ACHN (cell line): ENCODE results near the gene CASQ1.

Experiments
- DNase-seq: peaks from one replicate; pipeline ENCODE4 v3.0.0-alpha.2; 2015
- in situ Hi-C: cut with HindIII; loops from 2 replicates; pipeline ENCODE4 v1.10.0; 2017; ENCODE audit warnings: low sequenced_read_pairs, low pct_ligation_motif_present, low pct_unique_long_range_greater_than_20kb

CASQ1 gene

DNA sequence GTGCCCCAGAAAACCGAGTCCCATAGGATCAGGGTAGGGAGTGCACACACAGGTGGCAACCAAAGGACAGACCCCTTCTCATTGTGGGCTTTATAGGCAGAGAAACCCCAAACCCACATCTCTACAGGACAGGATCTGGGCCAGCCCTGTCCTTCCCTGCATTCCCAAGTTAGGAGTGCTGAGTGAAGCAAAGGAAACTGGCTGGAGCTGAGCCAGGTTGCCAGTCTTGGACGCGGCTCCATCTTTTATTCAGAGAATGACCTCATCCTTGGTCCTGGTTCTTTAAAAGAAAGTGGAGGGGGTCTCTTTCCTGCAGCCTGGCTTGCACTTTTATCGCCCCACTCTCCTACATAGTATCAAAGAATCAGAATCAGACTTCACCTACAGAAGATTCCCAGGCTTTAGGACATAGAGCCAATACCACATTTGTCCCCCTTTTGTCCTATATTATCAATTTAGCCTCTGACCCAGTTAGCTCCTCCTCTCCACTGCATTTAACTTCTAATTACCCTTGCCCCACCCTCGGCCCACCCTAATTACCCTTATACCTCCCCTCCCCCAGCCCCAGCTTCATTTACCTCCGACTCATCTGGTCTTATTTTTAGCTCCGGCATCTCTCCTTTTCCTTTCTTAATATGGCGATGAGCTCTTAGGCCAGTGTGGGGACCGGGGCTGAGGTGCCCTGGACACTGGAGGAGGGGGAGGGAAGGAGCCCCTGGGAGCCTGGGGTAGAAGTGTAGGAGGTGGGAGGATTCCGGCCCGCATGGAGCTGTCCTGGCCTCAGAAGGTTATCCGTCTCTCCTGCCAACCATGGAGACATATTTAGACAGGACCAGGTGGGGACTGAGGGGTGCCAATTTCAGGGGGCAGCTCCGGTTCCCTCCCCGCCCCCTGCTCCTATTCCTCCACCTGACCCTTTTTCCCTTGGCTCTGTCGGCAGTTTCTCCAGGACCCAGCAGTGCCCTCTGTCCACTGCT, at the start of gene CASQ1:
CASQ1 (plus strand) TSS at position 927 of the 977 bp plus-strand sequence. CDS start 177 bp downstream, outside the sequence.
- in situ Hi-C loops: no loop called here
- peak; percentile 34 for DNase-seq

DNA sequence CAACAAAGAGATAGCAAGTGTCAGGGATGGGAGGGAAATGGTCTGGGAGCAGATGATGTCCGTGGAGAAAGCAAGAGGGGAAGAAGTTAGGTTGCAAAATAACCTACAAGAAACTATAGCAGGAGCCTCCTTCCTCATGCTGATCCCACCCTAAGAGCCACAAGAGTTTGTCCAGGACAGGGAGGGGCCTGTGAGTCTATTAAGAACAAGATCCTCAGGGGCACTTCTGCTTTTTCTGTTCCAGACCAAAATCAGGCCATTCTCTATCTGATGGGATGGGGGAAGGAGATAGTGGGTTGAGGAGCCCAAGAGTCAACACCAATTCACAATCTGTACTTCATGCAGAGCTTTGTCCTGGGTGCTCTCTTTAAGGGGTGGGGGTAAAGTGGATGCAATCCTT, 46.7 kb upstream of the CASQ1 start:
- no peak for DNase-seq
- in situ Hi-C loops: no loop called here

DNA sequence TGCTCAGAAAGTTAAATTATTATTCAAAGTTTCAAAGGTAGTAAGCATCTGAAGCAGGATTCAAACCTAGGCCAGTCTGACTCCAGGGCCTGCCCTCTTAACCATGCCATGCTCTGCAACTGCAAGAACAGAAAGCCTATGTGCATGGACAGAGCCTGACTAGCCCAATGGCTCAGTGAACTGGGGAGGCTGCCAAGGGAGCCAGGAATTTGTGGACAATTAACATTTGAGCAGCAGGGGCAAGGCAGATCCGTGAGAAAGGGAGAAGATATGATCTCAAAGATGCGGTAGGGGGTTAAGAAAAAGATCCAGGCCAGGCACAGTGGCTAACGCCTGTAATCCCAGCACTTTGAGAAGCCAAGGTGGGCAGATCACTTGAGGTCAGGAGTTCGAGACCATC, 45.5 kb upstream of the CASQ1 start:
- in situ Hi-C loops: no loop called here
- no peak for DNase-seq

DNA sequence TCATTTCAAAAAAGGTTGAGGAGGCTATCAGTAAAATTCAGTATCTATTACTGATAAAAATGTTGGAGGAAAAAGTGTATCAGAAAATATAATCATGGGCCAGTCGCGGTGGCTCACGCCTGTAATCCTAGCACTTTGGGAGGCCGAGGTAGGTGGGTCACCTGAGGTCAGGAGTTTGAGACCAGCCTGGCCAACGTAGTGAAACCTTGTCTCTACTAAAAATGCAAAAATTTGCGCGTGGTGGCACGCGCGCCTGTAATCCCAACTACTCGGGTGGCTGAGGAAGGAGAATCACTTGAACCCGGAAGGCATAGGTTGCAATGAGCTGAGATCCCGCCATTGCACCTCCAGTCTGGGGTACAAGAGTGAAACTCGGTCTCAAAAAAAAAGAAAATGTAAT, 44.3 kb upstream of the CASQ1 start:
- no peak for DNase-seq
- in situ Hi-C loops: no loop called here

DNA sequence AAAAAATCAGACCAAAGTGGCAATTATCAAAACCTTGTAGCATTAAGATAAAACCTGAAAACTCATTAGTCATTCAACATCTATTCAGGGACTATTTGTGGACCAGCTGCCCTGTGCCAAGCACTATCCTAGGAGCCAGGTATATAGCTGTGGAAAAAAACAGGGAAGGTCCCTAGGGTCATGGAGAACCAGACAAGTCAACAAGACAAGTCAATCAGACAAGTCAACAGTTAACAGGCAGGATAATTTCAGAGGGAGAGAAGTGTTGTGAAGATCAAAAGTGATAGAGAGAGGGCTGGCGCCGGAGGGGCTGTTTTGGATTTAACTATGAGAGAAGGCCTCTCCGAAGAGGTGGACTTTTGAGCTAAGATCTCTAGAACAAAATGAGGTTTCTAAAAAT, 42.3 kb upstream of the CASQ1 start:
- no peak for DNase-seq
- in situ Hi-C loops: no loop called here

DNA sequence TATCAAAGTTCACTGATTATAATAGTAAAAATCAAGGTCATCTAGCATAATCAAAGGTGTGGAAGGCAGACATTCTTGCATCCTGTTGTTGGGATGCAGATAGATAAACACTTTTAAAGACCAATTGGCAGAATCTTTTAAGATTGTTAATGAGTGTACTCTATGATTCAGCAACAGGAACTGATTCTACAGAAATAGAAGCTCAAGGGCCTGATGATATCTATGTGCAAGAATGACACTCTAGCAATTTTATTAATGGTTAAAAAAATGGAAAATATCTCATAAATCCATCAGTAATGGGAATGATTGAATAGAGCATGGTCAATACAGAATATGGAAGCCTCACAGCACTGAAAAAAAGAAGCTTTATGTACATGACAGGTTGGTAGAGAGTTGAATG, 41.1 kb upstream of the CASQ1 start:
- DNase-seq: no peak
- in situ Hi-C loops: no loop called here

DNA sequence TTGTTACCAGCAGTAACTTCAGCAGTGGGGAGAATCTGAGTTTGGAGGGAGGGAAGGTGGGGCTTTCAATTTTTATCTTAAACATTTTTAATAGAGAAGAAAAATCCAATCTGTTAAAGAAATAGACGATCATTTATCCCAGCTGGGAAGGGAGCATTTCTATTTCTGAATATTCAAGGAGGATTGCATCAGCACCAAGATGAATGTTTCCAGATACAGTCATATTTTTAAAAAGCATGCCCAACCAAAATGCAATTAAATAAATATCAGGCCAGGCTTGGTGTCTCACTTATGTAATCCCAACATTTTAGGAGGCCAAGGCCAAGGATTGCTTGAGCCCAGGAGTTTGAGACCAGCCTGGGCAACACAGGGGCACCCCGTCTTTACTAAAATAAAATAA, 40.7 kb upstream of the CASQ1 start:
- no peak for DNase-seq
- in situ Hi-C loops: no loop called here

DNA sequence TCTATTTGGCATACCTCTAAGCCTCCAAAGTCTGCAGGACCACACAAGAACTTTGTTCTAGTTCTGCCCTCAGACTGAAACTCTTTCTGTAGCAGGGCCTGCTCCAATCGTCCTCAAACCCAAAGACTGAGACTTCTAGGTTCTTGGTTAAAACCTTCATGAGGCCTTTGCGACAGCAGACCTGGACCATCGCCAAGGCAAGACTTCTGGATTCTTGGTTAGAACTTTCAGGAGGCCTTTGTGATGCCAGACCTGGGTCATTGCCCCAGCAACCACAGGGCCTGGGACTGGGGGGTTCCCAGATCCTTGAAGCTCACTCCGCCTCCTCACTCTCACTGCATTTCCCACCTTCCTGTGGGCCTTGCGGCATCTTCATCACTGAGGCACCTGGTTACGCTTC, 39.1 kb upstream of the CASQ1 start, which contains the start of gene ATP1A4:
ATP1A4 (plus strand) TSS at position 301 of the 400 bp plus-strand sequence. CDS start 438 bp downstream, outside the sequence.
- in situ Hi-C loops: no loop called here
- no peak for DNase-seq

DNA sequence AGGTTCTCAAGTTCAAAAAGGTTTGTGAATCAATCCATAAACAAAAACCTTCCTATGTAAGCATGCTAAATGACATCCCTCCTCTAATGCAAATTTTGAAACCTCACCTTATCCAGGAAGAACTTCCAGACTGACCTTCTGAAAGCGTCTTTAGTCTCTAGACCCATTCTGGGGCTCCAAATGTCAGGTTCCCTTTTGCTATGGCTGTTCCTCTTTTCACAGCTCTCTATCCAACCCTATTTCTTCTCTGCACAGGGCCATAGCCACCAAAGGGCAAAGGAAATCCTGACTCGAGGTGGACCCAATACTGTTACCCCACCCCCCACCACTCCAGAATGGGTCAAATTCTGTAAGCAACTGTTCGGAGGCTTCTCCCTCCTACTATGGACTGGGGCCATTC, 35.6 kb upstream of the CASQ1 start:
- in situ Hi-C loops: no loop called here
- no peak for DNase-seq

DNA sequence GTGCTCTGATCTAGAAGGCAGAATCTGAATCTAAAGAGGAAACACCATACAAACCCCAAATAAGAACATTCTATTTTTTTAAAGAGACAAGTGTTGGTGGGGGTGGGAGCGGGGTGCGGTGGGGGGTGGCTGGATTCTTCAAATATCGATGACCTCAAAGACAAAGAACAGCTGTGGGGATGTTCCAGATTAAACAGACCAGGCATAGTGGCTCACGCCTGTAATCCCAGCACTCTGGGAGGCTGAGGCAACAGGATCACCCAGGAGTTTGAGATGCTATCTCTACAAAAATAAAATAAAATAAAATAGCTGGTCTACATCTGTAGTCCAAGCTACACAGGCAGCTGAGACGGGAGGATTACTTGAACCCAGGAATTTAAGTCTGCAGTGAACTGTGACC, 34.0 kb upstream of the CASQ1 start:
- no peak for DNase-seq
- in situ Hi-C loops: no loop called here

DNA sequence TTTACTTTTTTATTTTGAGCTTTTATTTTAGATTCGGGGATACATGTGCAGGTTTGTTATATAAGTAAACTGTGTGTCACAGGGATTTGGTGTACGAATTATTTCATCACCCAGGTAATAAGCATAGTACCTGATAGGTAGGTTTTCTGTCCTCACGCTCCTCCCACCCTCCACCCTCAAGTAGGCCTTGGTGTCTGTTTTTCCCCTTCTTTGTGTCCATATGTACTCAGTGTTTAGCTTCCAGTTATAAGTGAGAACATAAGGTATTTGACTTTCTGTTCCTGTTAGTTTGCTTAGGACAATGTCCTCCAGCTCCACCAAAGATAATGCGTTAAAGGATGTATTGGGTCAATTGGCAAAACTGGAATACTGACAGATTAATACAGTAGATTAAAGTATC, 33.2 kb upstream of the CASQ1 start:
- in situ Hi-C loops: no loop called here

DNA sequence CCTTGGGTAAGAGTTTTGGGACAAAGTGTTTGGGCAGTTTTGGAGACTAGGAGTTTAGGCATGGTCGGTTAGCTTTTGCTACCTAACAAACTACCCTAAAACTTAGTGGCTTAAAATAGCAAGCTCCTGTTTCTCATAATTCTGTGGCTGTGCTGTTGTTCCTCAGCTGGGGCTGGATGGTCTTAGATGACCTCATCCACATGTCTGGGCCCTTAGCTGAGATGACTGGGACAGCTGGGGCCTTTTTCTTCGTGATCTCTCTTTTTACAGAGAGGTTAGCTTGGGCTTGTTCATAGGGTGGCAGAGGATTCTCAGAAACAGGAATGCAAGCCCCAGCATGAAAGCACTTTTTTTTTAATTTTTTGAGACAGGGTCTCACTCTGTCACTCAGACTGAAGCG, 32.3 kb upstream of the CASQ1 start:
- in situ Hi-C loops: no loop called here
- DNase-seq: no peak

More for the DNA sequence above, 33.2 kb upstream of the CASQ1 start:
- DNase-seq: no peak

DNA sequence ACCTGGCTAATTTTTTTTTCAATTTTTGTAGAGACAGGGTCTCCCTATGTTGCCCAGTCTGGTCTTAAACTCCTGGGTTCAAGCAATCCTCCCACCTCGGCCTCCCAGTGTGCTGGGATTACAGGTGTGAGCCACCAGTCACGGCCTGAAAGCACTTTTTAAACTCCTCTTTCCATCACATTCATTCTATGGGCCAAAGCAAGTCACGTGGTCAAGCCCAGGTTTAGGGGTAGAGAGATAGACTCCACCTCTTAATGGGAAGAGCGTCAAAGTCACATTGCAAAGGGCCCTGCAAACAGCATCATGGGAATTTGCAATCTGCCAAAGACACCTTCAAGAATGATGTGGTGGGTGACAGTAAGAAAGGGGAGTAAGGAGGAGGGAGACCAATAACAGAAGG, 31.8 kb upstream of the CASQ1 start:
- no peak for DNase-seq
- in situ Hi-C loops: no loop called here

DNA sequence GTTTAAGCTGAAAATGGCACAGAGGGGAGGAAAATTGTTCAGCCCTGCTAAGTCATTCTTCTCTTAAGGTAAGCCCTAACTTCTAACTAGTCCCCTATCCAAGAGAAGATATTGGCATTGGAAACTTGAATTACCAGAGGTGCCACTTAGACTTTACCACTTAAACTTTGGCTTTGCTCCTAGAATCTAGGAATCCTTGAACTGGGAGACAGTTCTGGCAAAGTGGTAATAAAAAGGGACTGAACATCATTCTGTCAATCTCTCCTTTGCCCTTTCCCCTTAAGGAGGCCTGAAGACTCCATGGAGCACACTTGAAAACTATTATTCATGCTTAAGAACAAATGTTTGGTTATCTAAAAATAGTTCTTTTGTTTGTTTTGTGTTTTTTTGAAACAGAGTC, 30.5 kb upstream of the CASQ1 start:
- in situ Hi-C loops: no loop called here
- DNase-seq: no peak

DNA sequence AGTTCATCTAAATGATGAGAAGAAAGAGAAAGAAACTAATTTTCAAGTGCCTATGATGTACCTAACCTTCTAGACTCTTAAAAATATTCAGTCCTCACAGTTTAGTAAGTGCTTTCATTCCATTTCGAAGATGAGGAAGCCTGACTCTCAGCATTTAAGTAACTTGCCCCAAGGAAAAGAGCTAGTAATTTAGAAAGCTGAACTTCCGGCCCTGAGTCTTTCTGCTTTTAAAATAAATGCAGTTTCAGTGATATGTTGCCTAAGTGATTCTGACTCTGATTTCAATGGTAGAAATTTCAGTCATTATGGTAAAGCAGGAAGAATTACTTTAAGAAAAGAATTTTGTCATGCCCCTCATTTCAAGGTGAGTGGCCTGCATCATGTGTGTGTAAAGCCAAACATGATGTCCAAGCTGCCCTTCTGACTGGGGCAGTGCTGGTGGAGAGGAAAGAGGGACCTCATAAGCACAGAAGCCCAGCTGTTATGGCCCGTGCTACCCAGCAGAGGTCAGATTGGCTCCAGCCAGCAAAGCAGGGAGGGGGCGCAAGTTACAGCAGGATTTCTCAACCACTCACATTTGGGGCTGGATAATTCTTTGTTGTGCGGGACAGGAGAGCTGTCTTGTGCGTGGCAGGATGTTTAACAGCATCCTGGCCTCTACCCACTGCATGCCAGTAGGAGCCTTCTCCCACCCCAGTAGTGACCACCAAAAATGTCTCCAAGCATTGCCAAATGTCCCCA, 28.2 kb upstream of the CASQ1 start:
- DNase-seq: peak; percentile 28

DNA sequence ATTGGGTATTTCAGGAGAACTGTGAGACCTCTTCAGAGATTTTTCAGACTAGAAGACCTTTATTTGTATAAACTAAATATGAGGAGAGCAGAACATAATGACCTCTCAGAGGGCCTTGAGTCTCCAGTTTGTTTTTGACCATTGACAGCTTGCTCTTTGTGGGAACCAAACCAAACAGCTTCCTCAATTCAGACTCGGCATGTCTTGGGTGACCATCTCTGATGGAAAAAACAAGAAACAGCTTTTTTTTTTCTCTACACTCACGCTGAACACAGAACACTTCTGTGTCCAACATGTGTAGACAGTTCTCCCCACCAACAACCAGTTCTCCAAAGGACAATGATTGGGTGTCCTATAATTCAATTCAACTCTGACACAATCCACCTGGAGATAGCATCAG, 27.4 kb upstream of the CASQ1 start:
- DNase-seq: no peak
- in situ Hi-C loops: no loop called here

More for the DNA sequence above, 28.2 kb upstream of the CASQ1 start:
- in situ Hi-C loops: no loop called here

DNA sequence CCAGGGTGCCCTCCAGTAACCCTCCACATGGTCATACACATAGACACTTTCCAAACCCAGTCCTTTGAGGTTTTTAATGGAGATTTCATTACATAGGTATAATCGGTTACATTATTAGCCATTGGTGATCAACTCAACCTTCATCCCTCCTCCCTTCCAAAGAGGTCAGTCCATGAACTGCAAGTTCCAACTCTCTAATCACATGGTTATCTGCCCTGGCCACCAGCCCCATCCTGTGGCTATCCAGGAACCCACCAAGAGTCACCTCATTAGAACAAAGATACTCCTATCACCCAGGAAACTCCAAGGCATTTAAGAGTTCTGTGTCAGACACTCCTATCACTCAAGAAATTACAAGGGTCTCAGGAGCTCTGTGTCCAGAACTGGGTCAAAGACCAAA, 26.8 kb upstream of the CASQ1 start:
- in situ Hi-C loops: no loop called here
- DNase-seq: peak; percentile 39

DNA sequence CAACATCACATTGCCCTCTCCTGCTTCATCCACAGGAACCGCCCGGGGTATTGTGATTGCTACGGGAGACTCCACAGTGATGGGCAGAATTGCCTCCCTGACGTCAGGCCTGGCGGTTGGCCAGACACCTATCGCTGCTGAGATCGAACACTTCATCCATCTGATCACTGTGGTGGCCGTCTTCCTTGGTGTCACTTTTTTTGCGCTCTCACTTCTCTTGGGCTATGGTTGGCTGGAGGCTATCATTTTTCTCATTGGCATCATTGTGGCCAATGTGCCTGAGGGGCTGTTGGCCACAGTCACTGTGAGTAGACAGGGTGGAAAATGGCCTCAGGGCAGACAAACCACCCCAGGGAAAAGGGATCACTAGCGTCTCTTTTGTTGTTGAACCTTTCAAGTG, 26.3 kb upstream of the CASQ1 start:
- no peak for DNase-seq
- in situ Hi-C loops: no loop called here

DNA sequence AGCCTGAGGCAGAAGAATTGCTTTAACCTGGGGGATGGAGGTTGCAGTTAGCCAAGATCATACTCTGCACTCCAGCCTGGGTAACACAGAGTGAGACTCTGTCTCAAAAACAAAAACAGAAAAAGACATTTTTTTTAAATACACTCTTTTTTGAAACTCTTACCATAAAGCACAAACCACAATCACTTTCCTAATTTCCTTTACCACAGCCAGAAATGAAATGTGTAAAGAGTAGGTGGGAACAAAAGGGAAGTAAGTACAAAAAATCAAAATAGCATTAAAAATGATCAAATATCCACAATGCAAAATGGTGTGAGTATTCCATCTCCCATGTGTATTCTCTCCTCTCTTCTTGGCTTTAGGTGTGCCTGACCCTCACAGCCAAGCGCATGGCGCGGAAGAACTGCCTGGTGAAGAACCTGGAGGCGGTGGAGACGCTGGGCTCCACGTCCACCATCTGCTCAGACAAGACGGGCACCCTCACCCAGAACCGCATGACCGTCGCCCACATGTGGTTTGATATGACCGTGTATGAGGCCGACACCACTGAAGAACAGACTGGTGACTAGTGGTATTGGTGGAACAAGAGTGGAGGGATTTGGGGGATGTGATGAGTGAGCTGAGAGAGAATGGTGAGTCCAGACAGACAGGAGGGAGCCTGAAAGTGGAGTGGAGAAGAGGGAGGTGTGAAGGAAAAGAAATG, 24.1 kb upstream of the CASQ1 start:
- in situ Hi-C loops: no loop called here
- no peak for DNase-seq
